Natural killer cell (primary cell): Measurements from ENCODE around the gene TTLL9. TPM values are rescaled to one million over a fixed set of nuclear protein-coding genes. Genes with fewer than 3 reads are reported as not detected.

Experiments
- ATAC-seq, 3 donors: fragments of 150-1000 bp in 2 of 3; fragments of 200-7000 bp in 1 of 3; cut with Tn5 transposase; 1 replicate in 1 of 3; 2 replicates in 2 of 3; pipeline ENCODE4 v1.10.0; 2021; ENCODE audit warnings: mild to moderate bottlenecking in 2 of 3, moderate library complexity in 2 of 3
- DNase-seq, 2 donors: peaks; one replicate each; pipeline versions ENCODE4 v3.0.0 to v3.0.0-alpha.2; 2013 to 2021; ENCODE audit warnings: mixed read lengths in 1 of 2
- H3K27ac ChIP-seq: one replicate; pipeline ENCODE4 v1.5.1; 2013; ENCODE audit warnings: mild to moderate bottlenecking, low read length
- H3K27me3 ChIP-seq: one replicate; pipeline ENCODE4 v1.6.1; 2013; ENCODE audit warnings: low read length; ENCODE audit not compliant: control insufficient read depth, insufficient read depth
- H3K36me3 ChIP-seq: one replicate; pipeline ENCODE4 v1.6.1; 2013; ENCODE audit warnings: low read length; ENCODE audit not compliant: control insufficient read depth, insufficient read depth
- H3K4me1 ChIP-seq: one replicate; pipeline ENCODE4 v1.6.1; 2013; ENCODE audit warnings: low read length; ENCODE audit not compliant: control insufficient read depth, insufficient read depth
- H3K4me3 ChIP-seq: one replicate; pipeline ENCODE4 v1.5.1; 2013; ENCODE audit warnings: low read length
- H3K9me3 ChIP-seq: one replicate; pipeline ENCODE4 v1.6.1; 2013; ENCODE audit warnings: low read length; ENCODE audit not compliant: control insufficient read depth, insufficient read depth
- H3K27ac Mint-ChIP-seq, 2 donors: one replicate each; pipeline ENCODE4 v1.8.0; 2022; ENCODE audit warnings: mild to moderate bottlenecking in 2 of 2, mixed read lengths in 2 of 2, moderate library complexity in 1 of 2
- H3K27me3 Mint-ChIP-seq, 2 donors: one replicate each; pipeline ENCODE4 v1.8.0; 2022; ENCODE audit warnings: low read depth in 2 of 2, mixed read lengths in 2 of 2
- H3K36me3 Mint-ChIP-seq: one replicate; pipeline ENCODE4 v1.8.0; 2022; ENCODE audit warnings: mixed read lengths
- H3K4me1 Mint-ChIP-seq, 2 donors: one replicate each; pipeline ENCODE4 v1.8.0; 2022; ENCODE audit warnings: mixed read lengths in 2 of 2
- H3K4me3 Mint-ChIP-seq: one replicate; pipeline ENCODE4 v1.8.0; 2022; ENCODE audit warnings: mild to moderate bottlenecking, moderate library complexity, mixed read lengths
- H3K9me3 Mint-ChIP-seq, 2 donors: one replicate each; pipeline ENCODE4 v1.8.0; 2022; ENCODE audit warnings: mixed read lengths in 2 of 2
- WGBS: methylation state at CpG from one replicate; pipeline ENCODE4 v1.1.7; 2013; ENCODE audit warnings: missing lambda C conversion rate; ENCODE audit not compliant: insufficient coverage; 5-methylcytosine and 5-hydroxymethylcytosine counted together
- intact Hi-C: fragments of 100-400 bp; cut with micrococcal nuclease; formaldehyde crosslinking; loops from one replicate; pipeline ENCODE4 v1.14.2; 2022
- total RNA-seq, 4 donors: library from RNA; stranded (reverse); fragments of 120-200 nt in 1 of 4; gene quantifications; one replicate each; pipeline versions ENCODE4 v1.2.3 to v1.2.4, GENCODE V29; 2013 to 2022
- TF ChIP-seq, protein P1 (sequence below): fragments of 200-600 bp; IDR thresholded peaks from one replicate; pipeline ENCODE4 v1.8.0; 2022; ENCODE audit warnings: antibody characterized with exemption

TTLL9 gene
- total RNA-seq, 3 donors from 2014 or later (not counting 1 experiment from before 2014, with no cell fraction given): not detected

GRCh38 chr20:31848088-31848999 is 22.1 kb upstream of the TTLL9 start:
- H3K36me3 ChIP-seq: no peaks in the 10 kb centered on the region
- Mint-ChIP-seq H3K4me1 (no peaks in the 10 kb centered on the region), H3K27me3 (peaks cover 12 to 18% of the 10 kb centered on the region in 2 donors), H3K4me3 (no peak overlapping the region), H3K9me3 (no peaks in the 10 kb centered on the region), H3K36me3 (no peaks in the 10 kb centered on the region), H3K27ac (no peak overlapping the region)
- TF ChIP-seq, protein P1, sequence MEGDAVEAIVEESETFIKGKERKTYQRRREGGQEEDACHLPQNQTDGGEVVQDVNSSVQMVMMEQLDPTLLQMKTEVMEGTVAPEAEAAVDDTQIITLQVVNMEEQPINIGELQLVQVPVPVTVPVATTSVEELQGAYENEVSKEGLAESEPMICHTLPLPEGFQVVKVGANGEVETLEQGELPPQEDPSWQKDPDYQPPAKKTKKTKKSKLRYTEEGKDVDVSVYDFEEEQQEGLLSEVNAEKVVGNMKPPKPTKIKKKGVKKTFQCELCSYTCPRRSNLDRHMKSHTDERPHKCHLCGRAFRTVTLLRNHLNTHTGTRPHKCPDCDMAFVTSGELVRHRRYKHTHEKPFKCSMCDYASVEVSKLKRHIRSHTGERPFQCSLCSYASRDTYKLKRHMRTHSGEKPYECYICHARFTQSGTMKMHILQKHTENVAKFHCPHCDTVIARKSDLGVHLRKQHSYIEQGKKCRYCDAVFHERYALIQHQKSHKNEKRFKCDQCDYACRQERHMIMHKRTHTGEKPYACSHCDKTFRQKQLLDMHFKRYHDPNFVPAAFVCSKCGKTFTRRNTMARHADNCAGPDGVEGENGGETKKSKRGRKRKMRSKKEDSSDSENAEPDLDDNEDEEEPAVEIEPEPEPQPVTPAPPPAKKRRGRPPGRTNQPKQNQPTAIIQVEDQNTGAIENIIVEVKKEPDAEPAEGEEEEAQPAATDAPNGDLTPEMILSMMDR: no peak
- intact Hi-C loops: no loop called here
- WGBS: 76% methylated on average over 32 of the region's 32 CpGs
- no peaks in the 10 kb centered on the region for H3K27me3 ChIP-seq
- no peak for DNase-seq
- H3K27ac ChIP-seq: no peak overlapping the region
- no peak overlapping the region for H3K4me3 ChIP-seq
- H3K9me3 ChIP-seq: no peaks in the 10 kb centered on the region
- ATAC-seq: no peak
- H3K4me1 ChIP-seq: peaks cover 4% of the 10 kb centered on the region

- Histone ChIP-seq H3K4me3 (no peak overlapping the region), H3K36me3 (no peaks in the 10 kb centered on the region), H3K4me1 (peaks cover 4% of the 10 kb centered on the region), H3K9me3 (no peaks in the 10 kb centered on the region), H3K27me3 (no peaks in the 10 kb centered on the region), H3K27ac (no peak overlapping the region)
- no peak for DNase-seq
- H3K9me3 Mint-ChIP-seq: no peaks in the 10 kb centered on the region
- no peak for ATAC-seq
- H3K27me3 Mint-ChIP-seq: peaks cover 12 to 18% of the 10 kb centered on the region in 2 donors
- H3K27ac Mint-ChIP-seq: no peak overlapping the region
- H3K36me3 Mint-ChIP-seq: no peaks in the 10 kb centered on the region
- no peaks in the 10 kb centered on the region for H3K4me1 Mint-ChIP-seq
- intact Hi-C loops: no loop called here
- WGBS: 64% methylated on average over 41 of the region's 45 CpGs
- H3K4me3 Mint-ChIP-seq: no peak overlapping the region
- TF ChIP-seq, protein P1: no peak
Observed at GRCh38 chr20:31849306-31849930, 21.0 kb upstream of the TTLL9 start.

DNA sequence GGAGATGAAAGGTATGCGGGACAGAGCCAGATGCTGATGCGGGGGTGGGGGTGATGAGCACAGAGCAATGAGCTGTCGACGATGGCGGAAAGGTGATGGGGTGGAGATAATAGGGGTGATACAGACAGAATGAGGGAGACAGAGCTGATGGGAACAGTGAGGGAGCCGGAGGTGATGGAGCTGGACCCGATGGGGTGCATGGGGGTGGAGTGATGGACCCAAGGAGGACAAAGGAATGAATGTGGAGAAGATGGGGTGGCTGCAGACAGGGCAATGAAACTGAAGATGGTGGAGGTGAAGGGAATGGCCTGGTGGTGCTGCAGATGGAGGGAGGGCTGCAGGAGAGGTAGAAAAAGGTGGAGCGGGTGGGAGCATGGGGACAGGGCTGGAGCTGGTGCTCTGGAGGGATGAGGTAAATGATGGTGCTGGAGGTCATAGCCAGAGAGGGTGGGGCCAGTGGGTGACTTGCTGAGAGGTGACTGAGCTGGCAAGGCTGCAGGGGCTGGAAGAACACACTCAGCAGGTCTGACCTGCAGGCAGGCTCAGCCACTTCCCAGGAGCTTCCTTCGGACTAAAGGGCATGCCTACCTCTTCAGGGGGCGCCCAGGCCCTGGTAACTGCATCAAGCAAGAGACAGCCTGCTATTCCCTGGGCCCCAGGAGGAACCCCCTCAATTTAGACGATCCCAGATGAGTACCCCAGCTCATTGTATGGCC is 19.0 kb upstream of the TTLL9 start:
- Histone ChIP-seq H3K27ac (no peak overlapping the region), H3K4me1 (peaks cover 2% of the 10 kb centered on the region), H3K4me3 (no peak overlapping the region), H3K9me3 (no peaks in the 10 kb centered on the region), H3K27me3 (no peaks in the 10 kb centered on the region), H3K36me3 (no peaks in the 10 kb centered on the region)
- Mint-ChIP-seq H3K27ac (no peak overlapping the region), H3K27me3 (peaks cover 12 to 18% of the 10 kb centered on the region in 2 donors), H3K9me3 (no peaks in the 10 kb centered on the region), H3K4me1 (no peaks in the 10 kb centered on the region), H3K4me3 (no peak overlapping the region), H3K36me3 (no peaks in the 10 kb centered on the region)
- 86% methylated on average over 11 of the region's 11 CpGs for WGBS
- TF ChIP-seq, protein P1: no peak
- ATAC-seq (no peak), DNase-seq (no peak)
- intact Hi-C loops: no loop called here
